NCI-H1092 (cell line): ENCODE results near the gene RCL1.
"Not testable (repeated sequence)": the region's sequence is repeated elsewhere in the genome, so short reads cannot be mapped to it uniquely, and the experiment has no call there.

Experiments
- DNase-seq: peaks from one replicate; lab custom pipeline; 2025; lab: John Stamatoyannopoulos, UW

The RCL1 gene, protein sequence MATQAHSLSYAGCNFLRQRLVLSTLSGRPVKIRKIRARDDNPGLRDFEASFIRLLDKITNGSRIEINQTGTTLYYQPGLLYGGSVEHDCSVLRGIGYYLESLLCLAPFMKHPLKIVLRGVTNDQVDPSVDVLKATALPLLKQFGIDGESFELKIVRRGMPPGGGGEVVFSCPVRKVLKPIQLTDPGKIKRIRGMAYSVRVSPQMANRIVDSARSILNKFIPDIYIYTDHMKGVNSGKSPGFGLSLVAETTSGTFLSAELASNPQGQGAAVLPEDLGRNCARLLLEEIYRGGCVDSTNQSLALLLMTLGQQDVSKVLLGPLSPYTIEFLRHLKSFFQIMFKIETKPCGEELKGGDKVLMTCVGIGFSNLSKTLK

DNA sequence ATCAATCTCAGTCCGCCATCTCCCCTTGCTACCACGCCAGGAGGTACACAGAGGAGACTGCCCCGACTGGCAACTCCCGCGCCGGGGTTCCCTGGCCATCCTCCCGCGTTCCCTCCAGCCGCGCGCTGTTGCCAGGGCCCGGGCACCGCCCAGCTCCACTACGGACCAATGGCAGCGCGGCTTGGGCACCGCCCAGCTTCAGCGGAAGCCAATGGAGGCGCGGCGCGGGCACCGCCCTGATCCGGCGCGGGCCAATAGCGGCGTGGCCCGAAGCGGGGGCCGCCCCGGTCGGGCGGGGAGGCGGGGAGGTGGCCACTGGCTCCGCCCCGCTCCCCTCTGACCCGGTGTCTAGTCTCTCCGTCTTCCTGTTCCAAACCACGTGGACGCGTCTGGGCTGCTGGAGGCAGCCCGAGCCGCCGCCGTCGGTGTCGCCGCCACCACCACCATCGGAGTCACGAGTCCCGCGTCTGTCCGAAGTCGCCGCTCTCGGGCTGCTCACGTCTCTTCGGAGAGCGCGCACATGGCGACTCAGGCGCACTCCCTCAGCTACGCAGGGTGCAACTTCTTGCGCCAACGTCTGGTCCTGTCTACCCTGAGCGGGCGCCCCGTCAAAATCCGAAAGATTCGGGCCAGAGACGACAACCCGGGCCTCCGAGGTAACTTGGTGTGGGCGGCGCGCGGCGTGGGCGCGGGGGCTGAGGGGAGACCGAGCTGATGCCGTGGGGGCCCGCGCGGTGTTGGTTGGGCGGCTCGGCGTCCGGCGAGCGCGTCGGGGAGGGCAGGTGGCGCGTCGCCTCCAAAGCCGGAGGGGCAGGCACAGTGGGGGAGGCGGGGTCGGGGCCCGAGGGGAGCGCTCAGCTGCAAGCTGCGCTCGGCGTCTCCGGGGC, at the start of gene RCL1:
RCL1 (plus strand) TSS at position 373 of the 887 bp plus-strand sequence; CDS start at position 521, 148 bp downstream.
- peak; percentile 97 for DNase-seq

DNA sequence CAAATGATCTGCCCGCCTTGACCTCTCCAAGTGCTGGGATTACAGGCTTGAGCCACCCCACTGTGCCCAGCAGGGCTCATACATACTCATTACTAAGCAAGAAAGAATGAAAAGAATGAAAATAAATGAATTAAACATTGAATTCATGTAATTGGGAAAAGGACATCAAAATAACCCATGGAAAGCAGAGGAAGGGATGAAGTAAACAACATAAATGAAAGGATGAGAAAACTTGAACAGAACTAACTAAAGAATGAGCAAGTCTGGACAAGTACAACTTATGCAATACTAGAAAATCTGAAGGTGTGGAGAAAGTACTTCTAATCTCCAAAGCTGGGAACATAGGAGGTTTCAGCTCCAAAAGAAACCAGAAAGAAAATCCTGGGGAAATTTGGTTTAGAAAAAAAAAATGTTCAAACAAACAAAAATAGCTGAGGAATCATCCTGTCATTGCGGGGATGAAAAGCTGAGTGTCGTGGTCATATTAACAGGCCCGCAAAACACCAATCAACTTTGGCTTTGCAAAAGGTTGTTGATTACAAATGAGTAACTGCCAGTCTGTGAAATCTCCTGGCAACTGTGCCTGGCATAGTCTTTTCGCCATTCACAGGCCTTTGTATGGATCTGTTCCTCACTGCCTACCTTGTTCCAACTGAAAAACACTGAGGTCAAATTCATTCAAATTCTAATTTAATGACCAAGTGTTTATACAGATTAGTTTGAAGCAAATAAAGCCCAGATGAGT, 49.4 kb upstream of the RCL1 start:
- no peak for DNase-seq

DNA sequence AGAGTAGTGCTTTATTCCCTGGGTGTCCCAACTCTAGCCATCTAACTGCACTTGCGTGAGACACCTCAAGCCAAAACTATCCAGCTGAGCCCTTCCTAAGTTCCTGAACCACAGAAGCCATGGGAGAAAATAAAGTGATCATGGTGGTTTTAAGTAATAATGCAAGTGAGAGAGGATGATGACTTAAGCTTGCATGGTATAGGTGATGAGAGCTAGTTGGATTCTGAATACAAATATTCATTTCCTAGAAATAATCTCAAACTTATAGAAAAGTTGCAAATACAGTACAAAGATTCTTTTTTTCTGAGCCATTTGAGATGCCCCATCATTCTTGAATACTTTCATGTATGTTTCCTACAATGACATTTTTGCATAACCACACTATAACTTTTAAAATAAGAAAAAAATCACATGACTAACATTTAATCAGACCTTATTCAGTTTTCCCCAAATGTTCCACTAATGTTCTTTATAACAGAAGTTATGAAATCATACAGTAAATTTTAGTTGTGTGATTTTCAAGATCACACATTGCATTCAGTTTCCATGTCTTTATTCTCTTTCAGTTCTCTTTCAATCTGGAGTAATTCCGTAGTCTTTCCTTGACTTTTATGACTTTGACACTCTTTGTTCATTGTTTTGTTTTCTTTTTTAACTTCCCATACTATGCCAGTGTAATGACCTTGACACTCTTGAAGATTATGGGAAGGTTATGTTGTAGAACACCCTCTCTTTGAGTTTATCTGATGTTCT, 46.3 kb upstream of the RCL1 start:
- no peak for DNase-seq

DNA sequence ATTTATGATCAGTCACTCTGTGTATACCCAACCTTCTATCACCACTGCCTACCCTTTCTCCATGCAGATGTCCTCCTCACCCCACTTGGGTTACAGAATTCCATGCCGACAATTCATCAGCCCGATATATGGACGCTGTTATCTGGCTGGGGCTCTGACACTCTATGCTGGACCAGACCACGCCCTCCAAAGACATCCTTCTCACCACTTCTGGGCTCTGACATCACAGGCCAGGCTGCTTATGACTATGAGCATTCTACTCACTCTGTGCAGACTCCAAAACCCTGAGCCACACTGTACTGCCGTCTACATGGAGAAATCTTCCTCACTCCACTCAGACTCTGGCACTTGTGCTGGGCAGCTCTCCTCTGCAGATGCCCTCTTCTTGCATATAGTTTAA, 44.1 kb upstream of the RCL1 start:
- DNase-seq, result no peak

DNA sequence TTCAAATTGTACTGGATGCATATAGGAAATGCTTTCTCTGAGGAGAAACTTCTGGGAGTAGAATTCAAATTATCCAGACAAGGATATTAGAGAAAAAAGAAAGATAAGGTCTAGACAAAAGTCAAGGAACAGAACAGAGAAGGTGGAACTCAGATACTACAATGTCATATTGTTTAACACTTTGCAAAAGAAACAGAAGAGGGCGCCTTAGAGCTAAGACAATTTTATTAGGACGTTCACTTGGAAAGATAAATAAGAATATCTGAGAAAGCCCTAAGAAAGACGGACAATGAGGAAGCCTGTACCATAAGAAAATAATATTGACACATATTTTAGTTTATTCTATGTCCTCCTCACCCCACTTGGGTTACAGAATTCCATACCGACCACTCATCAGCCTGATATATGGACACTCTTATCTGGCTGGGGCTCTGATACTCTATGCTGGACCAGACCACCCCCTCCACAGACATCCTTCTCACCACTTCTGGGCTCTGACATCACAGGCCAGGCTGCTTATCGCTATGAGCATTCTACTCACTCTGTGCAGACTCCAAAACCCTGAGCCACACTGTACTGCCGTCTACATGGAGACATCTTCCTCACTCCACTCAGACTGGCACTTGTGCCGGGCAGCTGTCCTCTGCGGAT, 42.6 kb upstream of the RCL1 start:
- no peak for DNase-seq

DNA sequence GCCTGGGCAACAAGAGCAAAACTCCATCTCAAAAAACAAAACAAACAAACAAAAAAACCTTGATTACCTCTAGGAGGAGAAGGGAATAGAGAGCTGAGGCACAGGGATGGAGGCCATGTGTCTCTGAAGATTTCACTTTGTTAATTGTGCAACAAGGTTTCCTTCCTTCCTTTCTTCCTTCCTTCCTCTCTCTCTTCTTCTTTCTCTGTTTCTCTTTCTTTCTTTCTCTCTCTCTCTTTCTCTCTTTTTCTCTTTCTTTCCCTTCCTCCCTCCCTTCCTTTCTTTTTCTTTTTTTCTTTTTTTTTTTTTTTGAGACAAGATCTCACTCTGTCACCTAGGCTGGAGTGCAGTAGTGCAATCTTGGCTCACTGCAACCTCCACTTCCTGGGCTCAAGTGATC, 38.2 kb upstream of the RCL1 start:
- not testable (repeated sequence) for DNase-seq

DNA sequence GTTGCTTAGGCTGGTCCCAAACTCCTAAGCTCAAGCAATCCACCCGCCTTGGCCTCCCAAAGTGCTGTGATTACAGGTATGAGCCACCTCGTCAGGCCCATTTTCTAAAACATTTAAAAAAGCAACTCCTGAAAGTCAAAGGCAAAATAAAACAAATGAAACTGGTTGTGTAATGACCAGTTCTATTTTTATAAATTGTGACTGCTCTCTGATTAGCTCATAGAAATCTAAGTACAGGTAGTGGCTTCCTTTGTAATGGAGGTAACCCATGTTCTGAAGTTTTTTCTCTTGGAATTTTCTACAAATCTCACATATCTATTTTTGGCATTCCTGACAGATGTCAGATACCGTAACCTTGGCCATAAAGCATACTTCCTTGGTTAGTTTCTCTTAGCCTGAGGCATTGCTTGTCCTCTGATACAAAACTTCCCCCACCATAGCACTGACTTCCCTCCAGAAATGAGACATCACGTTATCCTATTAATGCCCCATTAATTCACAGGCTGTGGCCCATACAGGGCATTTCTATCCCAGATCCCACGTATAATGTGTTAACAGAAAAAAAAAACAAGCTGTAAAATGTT, 37.6 kb upstream of the RCL1 start:
- no peak for DNase-seq

DNA sequence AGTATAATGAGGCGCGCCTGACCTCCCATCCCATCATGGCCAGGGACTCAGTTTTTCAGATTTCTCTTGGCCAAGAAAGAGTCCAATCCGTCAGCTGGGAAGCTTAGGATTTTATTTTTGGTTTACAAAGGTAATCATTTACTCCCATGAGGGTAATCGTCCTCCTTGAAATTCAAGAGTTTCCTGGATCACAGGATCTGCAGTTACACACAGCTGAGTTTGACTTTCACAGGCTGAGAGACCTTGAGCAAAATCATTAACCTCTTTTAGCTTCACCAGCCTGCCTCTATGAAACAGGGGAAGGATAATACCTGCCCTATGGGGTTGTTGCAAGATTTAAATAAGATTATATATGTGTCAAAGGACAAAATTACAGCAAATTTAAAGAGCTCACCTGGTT, 36.3 kb upstream of the RCL1 start:
- no peak for DNase-seq

DNA sequence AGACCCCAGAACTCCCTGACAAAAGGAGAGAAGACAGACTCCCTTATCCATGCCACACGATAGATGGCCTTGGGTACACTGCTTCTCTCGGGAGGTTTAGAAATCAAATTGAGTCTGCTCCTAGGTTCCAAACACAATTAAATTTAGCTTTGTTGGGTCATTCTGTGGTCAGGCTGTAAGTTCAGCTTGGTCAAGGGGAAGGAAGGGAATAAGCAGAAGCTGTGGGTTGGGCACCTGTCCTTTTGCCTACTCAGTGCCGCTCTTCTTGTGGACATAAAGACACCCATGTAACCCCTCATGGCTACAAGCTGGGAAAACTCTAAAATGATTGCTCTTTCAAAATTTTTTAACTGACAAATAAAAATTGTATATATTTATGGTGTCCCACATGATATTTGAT, 32.6 kb upstream of the RCL1 start:
- no peak for DNase-seq

DNA sequence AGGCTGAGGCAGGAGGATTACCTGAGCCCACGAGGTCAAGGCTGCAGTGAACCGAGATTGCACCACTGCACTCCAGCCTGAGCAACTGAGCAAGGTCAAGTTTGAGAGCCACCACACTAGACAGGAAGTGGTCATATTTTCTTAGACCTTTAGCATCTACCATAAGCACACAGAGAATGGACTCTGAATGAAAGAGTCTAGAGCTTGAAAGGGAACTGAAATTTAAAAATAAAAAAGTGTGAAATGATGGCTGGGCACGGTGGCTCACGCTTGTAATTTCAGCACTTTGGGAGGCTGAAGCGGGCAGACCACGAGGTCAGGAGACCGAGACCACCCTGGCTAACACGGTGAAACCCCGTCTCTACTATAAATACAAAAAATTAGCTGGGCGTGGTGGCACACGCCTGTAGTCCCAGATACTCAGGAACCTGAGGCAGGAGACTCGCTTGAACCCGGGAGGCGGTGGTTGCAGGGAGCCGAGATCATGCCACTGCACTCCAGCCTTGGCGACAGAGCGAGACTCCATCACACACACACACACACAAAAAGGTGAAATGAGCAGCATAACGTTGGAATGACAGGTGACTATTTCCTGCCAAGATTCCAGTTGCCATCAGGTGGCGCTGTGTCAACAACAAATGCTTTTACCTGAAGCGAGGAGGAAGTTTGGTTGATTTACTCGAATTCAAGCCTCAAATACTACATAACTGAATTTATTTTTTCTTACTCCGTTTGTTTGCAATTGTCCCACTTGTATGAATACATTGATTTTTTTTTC, 30.4 kb upstream of the RCL1 start:
- peak; percentile 71 for DNase-seq

DNA sequence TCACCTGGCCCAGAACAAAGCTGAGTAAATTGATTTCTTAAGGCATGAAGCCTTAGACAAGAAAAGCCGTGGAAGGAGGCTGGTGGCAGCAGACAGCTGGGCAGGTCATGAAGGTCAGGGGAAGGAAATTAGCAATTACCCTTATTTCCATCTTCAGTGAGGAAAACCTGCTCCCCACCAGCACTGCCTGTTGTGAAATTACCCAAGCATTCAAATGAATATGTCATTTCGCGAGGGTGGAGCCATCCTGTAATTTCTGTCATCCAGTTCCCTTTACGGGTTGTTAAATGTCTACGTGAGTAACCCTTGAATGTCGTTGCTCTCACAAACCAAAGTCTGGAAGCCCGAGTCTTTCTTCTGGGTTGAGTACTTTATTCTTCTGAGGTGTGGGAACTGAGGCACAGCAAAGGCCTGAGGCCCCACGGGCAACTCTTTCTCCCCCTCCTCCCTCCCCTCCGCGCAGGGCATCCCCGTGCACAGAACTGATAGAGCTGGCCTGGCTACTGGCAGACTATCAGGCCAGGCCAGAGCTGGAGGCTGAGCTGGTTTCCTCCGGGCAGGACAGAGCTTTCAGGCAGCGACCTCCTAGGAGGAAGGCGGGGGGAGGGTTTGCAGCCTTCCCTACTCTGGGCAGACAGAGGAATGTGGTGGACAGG, 29.7 kb upstream of the RCL1 start:
- no peak for DNase-seq

DNA sequence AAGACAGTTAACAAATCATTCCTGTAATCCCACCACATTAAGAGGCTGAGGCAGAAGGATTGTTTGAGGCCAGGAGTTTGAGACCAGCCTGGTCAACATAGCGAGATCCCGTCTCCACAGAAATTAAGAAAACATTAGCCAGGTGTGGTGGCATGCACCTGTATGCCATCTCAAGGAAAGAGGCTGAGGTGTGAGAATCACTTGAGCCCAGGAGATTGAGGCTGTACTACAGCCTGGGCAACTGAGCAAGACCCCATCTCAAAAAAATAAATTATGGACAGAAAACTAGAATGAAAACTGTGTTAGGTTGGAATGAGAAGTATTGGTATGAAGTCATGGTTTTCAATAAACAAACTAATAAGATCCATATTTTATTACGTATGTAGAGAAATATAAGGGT, 28.7 kb upstream of the RCL1 start:
- DNase-seq, result no peak

DNA sequence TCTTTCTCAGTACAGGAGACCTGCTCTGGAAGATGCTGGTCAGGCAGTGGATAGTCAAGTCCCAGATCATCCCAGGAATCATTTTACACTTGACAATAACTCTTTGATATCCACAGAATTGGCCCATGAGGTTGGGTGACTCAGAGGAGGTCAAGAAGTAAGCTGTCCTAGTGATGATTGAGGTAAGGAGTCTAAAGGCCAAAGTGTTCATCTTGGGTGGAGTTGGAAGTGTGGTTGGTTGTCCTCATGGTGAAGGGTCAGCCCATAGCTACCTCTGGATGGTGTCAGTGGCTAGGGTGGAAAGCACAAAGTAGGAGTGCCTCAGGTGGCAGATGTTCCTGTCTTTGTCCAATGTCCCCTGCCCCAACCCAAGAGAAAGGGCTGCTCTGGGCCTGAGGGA, 24.1 kb upstream of the RCL1 start:
- no peak for DNase-seq

DNA sequence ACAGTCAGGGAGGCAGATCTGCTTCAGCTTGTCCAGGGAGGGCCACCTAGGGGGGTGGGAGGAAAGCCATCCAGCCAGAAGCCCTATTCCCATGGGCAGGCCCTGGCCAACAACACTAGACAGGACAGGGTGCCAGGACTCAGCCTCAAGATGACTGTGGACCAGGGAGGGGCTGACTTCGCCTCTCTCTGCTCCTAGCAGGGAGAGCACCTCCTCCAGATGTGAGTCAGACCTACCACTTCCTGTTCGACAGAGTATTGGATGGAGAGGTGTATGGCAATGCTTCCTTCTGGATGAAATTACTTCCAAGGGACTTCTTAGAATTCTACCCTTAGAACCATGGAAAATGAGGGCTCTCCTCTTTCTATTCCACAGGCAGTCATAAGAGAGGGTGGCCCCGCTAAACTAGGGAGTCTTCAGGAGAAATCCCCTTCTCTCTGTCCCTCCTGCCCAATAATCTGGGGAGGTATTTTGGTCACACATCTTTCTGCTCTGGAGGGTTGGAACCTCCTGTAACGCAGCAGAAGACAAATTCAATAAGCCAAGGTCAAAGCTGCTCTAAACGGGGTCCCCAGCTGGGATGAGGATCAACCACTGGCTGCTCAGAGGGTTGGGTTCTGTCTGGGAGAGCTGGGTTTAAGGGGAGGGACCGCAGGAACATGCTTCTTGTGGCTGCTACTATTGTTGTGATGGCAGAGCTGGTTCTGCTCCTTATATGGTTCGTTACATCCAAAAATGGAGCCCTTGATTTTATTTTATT, 23.2 kb upstream of the RCL1 start:
- no peak for DNase-seq

DNA sequence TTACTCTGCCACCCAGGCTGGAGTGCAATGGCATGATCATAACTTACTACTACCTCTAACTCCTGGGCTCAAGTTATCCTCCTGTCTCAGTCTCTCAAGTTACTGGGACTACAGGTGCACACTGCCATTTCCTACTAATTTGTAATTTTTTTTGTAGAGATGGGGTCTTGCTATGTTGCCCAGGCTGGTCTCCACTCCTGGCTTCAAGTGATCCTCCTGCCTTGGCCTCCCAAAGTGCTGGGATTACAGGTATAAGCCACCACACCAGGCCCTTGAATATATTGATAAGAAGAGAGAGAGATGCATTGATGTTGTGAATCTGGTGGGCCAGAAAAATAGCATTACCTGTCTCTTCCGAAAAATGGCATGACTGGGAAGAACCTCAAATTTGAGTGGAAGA, 21.0 kb upstream of the RCL1 start:
- no peak for DNase-seq

DNA sequence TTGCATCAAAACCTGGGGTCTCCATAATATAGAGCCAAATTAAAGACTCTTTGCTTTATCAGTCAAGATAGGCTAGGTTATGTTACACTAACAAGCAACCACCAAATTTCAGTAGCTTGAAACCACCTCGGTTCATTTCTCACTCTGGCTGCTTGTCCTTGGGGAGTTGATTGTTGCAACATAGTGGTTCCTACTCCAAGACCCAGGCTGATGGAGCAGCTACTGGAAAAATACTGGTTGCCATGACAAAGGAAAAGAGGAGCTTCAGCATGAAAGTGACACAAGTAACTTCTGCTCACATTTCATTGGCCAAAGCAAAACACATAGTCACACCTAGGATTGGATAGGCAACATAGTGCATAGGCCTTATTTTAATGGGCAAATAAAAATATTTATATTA, 18.5 kb upstream of the RCL1 start:
- no peak for DNase-seq

DNA sequence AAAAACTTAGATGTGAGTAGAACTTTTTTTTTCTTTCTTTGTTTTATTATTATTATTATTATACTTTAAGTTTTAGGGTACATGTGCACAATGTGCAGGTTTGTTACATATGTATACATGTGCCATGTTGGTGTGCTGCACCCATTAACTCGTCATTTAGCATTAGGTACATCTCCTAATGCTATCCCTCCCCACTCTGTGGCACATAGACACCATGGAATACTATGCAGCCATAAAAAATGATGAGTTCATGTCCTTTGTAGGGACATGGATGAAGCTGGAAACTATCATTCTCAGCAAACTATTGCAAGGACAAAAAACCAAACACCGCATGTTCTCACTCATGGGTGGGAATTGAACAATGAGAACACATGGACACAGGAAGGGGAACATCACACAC, 17.8 kb upstream of the RCL1 start:
- DNase-seq, result not testable (repeated sequence)

DNA sequence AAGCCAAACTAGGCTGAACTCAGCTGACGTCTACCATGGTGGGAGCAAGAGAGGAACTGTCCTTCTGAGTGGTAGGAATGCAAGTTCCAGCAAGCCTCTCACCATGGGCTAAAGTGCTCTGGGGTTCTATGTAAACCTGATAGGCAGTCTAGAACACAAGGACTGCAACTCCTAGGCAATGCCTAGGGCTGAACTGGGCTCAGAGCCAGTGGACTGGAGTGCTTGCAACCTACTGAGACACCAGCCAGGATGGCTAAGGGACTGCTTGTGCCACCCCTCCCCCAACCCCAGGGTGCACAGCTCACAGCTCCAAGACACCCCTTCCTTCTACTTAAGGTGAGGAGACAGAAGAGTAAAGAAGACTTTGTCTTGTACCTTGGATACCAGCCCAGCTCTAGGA, 12.1 kb upstream of the RCL1 start:
- no peak for DNase-seq

DNA sequence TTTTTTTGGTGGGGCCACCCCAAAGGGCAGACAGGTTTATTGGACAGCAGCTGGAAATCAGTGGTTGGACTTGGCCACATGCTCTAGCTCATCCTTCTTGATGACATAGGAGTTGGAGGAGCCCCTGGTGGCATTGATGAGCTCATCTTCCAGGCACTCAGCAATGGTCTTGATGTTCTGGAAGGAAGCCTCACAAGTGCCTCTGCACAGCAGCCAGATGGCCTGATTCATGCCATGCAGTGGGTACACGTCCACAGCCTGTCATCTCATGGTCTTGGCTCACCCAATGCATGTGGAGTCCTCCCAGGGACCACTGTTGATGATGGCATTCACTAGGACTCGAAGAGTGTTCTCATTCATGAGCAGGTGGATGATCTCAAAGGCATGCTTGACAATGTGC, 11.3 kb upstream of the RCL1 start:
- DNase-seq, result no peak
